Breast epithelium (tissue), 3 donors: Measurements from ENCODE around the gene PROK2.

Experiments
- CTCF ChIP-seq, 3 donors: fragments of 450-650 bp; IDR thresholded peaks; one replicate each; pipeline ENCODE4 v1.5.1; 2016 to 2017; ENCODE audit warnings: antibody characterized with exemption in 3 of 3, mild to moderate bottlenecking in 3 of 3, moderate library complexity in 3 of 3
- POLR2A ChIP-seq: fragments of 450-650 bp; IDR thresholded peaks from one replicate; pipeline ENCODE4 v1.6.1; 2016; ENCODE audit warnings: antibody characterized with exemption, mild to moderate bottlenecking, moderate library complexity
- POLR2AphosphoS5 ChIP-seq, 3 donors: sonication (generic); formaldehyde crosslinking; IDR thresholded peaks; one replicate each; pipeline ENCODE4 v1.6.1; 2017; ENCODE audit warnings: antibody characterized with exemption in 3 of 3

DNA sequence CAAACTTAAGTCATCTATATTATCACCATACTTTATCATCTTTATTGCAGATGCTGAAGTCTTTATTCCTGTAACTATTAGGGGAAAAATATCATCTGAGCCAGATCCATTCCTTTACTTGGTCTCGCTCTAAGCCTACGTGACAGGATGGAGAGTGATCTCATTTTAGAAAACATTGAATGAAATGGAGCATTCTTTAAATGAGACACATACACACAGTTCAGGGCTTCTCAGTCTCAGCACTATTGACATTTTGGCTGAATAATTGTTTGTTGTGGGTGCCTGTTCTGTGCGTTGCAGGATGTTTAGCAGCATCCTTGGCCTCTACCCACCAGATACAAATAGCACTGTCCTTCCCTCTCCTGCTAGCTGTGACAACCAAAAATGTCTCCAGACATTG is 36.2 kb upstream of the PROK2 start:
- no peak for TF ChIP-seq CTCF (IDR thresholded peaks at IDR 0.05)
- TF ChIP-seq POLR2AphosphoS5 (IDR thresholded peaks at IDR 0.05), result no peak
- TF ChIP-seq POLR2A, result no peak
